Neural cell (in vitro differentiated cells): ENCODE measurements around the gene GSK3A. TPM values are rescaled to one million over a fixed set of nuclear protein-coding genes. Genes with fewer than 3 reads are reported as not detected.

ENCODE experiments used
- H2AFZ ChIP-seq: fragments of 200-600, 300-800 bp; sonication (generic), shearing (Covaris generic); 2 replicates; pipeline ENCODE4 v1.6.0; 2014; ENCODE audit warnings: low read depth, mild to moderate bottlenecking, antibody characterized with exemption, low read length, moderate library complexity
- H3F3A ChIP-seq: fragments of 200-600 bp; shearing (Covaris generic); 2 replicates; pipeline ENCODE4 v1.6.1; 2016; ENCODE audit warnings: mild to moderate bottlenecking, moderate library complexity, mixed read lengths, antibody characterized with exemption, low read length; ENCODE audit not compliant: insufficient read depth, poor library complexity, severe bottlenecking
- H3K27ac ChIP-seq: fragments of 200-600, 300-800 bp; sonication (generic), shearing (Covaris generic); 2 replicates; pipeline ENCODE4 v1.5.1; 2014; ENCODE audit warnings: mild to moderate bottlenecking, low read length, moderate library complexity
- H3K27me3 ChIP-seq: fragments of 300-800, 200-600 bp; sonication (generic), shearing (Covaris generic); 2 replicates; pipeline ENCODE4 v1.6.0; 2014; ENCODE audit warnings: mild to moderate bottlenecking, low read depth, low read length, moderate library complexity; ENCODE audit not compliant: insufficient read depth
- H3K36me3 ChIP-seq: fragments of 300-800, 200-600 bp; sonication (generic), shearing (Covaris generic); 2 replicates; pipeline ENCODE4 v1.5.1; 2014; ENCODE audit warnings: mild to moderate bottlenecking, antibody characterized with exemption, low read length, moderate library complexity; ENCODE audit not compliant: insufficient read depth
- H3K4me2 ChIP-seq: fragments of 300-800, 200-600 bp; sonication (generic), shearing (Covaris generic); 2 replicates; pipeline ENCODE4 v1.6.0; 2014; ENCODE audit warnings: mild to moderate bottlenecking, low read length
- H3K4me3 ChIP-seq: fragments of 300-800, 200-600 bp; sonication (generic), shearing (Covaris generic); 2 replicates; pipeline ENCODE4 v1.5.1; 2014; ENCODE audit warnings: mild to moderate bottlenecking, low read length, moderate library complexity
- H3K79me2 ChIP-seq: fragments of 200-600 bp; shearing (Covaris generic); replicated peaks from 2 replicates; pipeline ENCODE4 v1.6.0; 2014; ENCODE audit warnings: mild to moderate bottlenecking, low read length, moderate library complexity; ENCODE audit not compliant: insufficient read depth
- H3K9ac ChIP-seq: fragments of 300-800, 200-600 bp; sonication (generic), shearing (Covaris generic); 2 replicates; pipeline ENCODE4 v1.6.1; 2016; ENCODE audit warnings: mild to moderate bottlenecking, low read length, mixed read lengths
- H3K9me2 ChIP-seq: fragments of 200-600 bp; shearing (Covaris generic); 2 replicates; pipeline ENCODE4 v1.6.1; 2016; ENCODE audit warnings: mild to moderate bottlenecking, low read length, mixed read lengths; ENCODE audit not compliant: insufficient read depth
- H3K9me3 ChIP-seq: fragments of 200-600, 300-800 bp; sonication (generic), shearing (Covaris generic); 2 replicates; pipeline ENCODE4 v1.6.1; 2016; ENCODE audit warnings: mild to moderate bottlenecking, mixed run types, low read length, moderate library complexity, mixed read lengths
- H4K20me1 ChIP-seq: fragments of 200-600 bp; shearing (Covaris generic); 2 replicates; pipeline ENCODE4 v1.6.1; 2016; ENCODE audit warnings: mild to moderate bottlenecking, mixed run types; ENCODE audit not compliant: insufficient read depth
- EP300 ChIP-seq: fragments of 450-650 bp; conservative IDR thresholded peaks from 2 replicates; pipeline ENCODE4 v1.6.1; 2014; ENCODE audit warnings: antibody characterized with exemption, mild to moderate bottlenecking, moderate library complexity; ENCODE audit not compliant: poor library complexity, severe bottlenecking
- EZH2 ChIP-seq: fragments of 200-600, 300-800 bp; shearing (Covaris generic), sonication (generic); IDR thresholded peaks from 2 replicates; pipeline ENCODE4 v1.6.1; 2014; ENCODE audit warnings: antibody characterized with exemption, low read length, borderline replicate concordance, mild to moderate bottlenecking; ENCODE audit not compliant: insufficient read depth, poor library complexity, severe bottlenecking
- MXI1 ChIP-seq: fragments of 450-650 bp; conservative IDR thresholded peaks from 2 replicates; pipeline ENCODE4 v1.6.1; 2014; ENCODE audit warnings: antibody characterized with exemption, mild to moderate bottlenecking; ENCODE audit not compliant: poor library complexity, severe bottlenecking
- POLR2AphosphoS5 ChIP-seq: IDR thresholded peaks from 2 replicates; pipeline ENCODE4 v1.6.1; 2012
- RAD21 ChIP-seq: fragments of 450-650 bp; conservative IDR thresholded peaks from 2 replicates; pipeline ENCODE4 v1.6.1; 2014; ENCODE audit warnings: antibody characterized with exemption, mild to moderate bottlenecking, moderate library complexity
- SMC3 ChIP-seq: fragments of 450-650 bp; conservative IDR thresholded peaks from 2 replicates; pipeline ENCODE4 v1.6.1; 2014; ENCODE audit warnings: antibody characterized with exemption, mild to moderate bottlenecking, moderate library complexity; ENCODE audit not compliant: poor library complexity
- TAF1 ChIP-seq: IDR thresholded peaks from 2 replicates; pipeline ENCODE4 v1.6.1; 2012; ENCODE audit warnings: low read depth
- polyA plus RNA-seq: library from polyadenylated mRNA; depleted of rRNA; stranded (reverse); fragments of >200 nt; gene quantifications from 2 replicates; pipeline ENCODE4 v1.2.3, GENCODE V29; 2014
- TF ChIP-seq, protein P1 (sequence below): IDR thresholded peaks from 2 replicates; pipeline ENCODE4 v1.6.1; 2012; ENCODE audit warnings: borderline replicate concordance
- TF ChIP-seq, protein P2 (sequence below): fragments of 450-650 bp; IDR thresholded peaks from 2 replicates; pipeline ENCODE4 v1.5.1; 2014; ENCODE audit warnings: antibody characterized with exemption, mild to moderate bottlenecking, moderate library complexity; ENCODE audit not compliant: poor library complexity, severe bottlenecking

Gene GSK3A
- polyA plus RNA-seq, 1 donor from 2014 or later: 25.2 TPM

DNA sequence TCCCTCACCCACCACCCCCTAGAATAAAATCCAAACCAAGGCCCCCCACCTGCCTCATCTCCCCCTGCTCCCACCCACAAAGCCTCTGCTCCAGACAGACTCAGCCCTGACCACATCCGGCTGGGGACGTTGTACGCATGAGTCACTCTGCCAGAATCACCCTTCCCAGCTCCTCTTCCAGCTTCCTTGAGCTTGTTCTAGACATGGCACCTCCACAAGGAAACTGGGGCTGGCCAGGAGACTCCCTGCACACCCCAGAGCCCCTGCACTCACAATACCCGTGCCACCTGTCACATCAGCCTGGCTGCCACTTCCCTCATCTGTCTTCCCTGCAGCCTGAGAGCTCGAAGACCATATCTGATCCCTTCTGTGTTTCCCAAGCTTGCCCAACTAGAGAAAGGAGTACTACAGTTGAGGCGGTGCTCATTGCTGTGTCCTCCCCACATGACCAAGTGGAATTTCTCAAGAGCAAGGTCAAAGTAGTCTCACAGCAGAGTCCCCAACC lies 34.6 kb downstream of the GSK3A start:
- Histone ChIP-seq H4K20me1 (no peaks in the 10 kb centered on the region), H3K36me3 (no peaks in the 10 kb centered on the region), H3F3A (no peaks in the 10 kb centered on the region), H3K27ac (no peak overlapping the region), H3K9ac (no peak overlapping the region), H3K4me3 (no peak overlapping the region), H2AFZ (no peak overlapping the region), H3K79me2 (peaks cover 5% of the 10 kb centered on the region), H3K27me3 (no peaks in the 10 kb centered on the region), H3K9me3 (no peaks in the 10 kb centered on the region), H3K4me2 (no peak overlapping the region), H3K9me2 (no peaks in the 10 kb centered on the region)
- no peak for TF ChIP-seq RAD21
- no peak for TF ChIP-seq MXI1
- no peak for TF ChIP-seq EP300
- no peak for TF ChIP-seq TAF1
- no peak for TF ChIP-seq EZH2
- TF ChIP-seq, protein P1, sequence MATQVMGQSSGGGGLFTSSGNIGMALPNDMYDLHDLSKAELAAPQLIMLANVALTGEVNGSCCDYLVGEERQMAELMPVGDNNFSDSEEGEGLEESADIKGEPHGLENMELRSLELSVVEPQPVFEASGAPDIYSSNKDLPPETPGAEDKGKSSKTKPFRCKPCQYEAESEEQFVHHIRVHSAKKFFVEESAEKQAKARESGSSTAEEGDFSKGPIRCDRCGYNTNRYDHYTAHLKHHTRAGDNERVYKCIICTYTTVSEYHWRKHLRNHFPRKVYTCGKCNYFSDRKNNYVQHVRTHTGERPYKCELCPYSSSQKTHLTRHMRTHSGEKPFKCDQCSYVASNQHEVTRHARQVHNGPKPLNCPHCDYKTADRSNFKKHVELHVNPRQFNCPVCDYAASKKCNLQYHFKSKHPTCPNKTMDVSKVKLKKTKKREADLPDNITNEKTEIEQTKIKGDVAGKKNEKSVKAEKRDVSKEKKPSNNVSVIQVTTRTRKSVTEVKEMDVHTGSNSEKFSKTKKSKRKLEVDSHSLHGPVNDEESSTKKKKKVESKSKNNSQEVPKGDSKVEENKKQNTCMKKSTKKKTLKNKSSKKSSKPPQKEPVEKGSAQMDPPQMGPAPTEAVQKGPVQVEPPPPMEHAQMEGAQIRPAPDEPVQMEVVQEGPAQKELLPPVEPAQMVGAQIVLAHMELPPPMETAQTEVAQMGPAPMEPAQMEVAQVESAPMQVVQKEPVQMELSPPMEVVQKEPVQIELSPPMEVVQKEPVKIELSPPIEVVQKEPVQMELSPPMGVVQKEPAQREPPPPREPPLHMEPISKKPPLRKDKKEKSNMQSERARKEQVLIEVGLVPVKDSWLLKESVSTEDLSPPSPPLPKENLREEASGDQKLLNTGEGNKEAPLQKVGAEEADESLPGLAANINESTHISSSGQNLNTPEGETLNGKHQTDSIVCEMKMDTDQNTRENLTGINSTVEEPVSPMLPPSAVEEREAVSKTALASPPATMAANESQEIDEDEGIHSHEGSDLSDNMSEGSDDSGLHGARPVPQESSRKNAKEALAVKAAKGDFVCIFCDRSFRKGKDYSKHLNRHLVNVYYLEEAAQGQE: no peak
- TF ChIP-seq, protein P2, sequence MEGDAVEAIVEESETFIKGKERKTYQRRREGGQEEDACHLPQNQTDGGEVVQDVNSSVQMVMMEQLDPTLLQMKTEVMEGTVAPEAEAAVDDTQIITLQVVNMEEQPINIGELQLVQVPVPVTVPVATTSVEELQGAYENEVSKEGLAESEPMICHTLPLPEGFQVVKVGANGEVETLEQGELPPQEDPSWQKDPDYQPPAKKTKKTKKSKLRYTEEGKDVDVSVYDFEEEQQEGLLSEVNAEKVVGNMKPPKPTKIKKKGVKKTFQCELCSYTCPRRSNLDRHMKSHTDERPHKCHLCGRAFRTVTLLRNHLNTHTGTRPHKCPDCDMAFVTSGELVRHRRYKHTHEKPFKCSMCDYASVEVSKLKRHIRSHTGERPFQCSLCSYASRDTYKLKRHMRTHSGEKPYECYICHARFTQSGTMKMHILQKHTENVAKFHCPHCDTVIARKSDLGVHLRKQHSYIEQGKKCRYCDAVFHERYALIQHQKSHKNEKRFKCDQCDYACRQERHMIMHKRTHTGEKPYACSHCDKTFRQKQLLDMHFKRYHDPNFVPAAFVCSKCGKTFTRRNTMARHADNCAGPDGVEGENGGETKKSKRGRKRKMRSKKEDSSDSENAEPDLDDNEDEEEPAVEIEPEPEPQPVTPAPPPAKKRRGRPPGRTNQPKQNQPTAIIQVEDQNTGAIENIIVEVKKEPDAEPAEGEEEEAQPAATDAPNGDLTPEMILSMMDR: no peak
- no peak for TF ChIP-seq POLR2AphosphoS5
- TF ChIP-seq SMC3: no peak

DNA sequence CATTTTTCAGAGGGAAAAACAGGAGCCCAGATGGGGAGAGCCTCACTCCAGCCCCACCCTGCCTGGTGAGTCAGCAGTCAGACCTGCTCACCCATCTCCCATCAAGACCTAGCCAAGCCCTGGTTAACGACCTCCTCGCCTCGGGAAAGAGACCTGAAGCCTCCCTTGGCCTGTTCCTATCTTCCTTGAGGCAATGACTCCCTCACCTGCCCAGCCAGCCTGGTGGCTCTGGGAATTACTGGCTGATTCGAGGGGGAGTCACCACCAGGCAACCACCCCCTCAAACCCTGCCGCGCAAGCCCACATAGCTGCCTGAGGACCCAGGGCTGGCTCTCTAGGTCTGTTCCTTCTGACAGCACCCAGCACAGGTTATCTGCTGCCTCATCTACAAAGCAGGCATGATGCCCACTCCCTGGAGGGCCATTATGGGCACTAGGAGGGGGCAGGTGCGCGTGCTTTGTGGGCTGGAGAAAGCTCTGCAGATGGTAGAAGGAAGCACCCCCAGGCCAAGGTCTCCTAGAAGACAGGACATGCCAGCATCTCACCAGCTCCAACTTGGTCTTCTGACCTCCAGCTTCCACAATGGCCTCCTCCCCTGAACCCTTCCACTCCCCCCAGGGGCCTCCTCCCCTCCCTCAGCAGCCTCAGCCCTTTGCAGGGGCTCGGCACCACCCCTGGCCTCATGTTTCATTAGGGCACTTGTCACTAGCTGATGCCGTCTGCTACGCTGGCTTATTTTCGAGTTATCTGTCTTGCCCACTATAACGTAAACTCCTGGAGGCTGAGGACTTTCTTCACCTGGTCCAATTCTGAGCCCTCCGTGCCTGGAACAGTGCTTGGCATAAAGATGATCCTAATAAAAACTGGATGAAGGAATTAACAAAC lies 35.3 kb downstream of the GSK3A start:
- no peaks in the 10 kb centered on the region for H3K27me3 ChIP-seq
- H3K4me3 ChIP-seq: no peak overlapping the region
- H2AFZ ChIP-seq: no peak overlapping the region
- no peaks in the 10 kb centered on the region for H3F3A ChIP-seq
- H3K4me2 ChIP-seq: no peak overlapping the region
- no peaks in the 10 kb centered on the region for H3K79me2 ChIP-seq
- no peak for TF ChIP-seq TAF1
- no peak for TF ChIP-seq RAD21
- no peak for TF ChIP-seq MXI1
- TF ChIP-seq EP300: no peak
- no peak for TF ChIP-seq SMC3
- no peak for TF ChIP-seq POLR2AphosphoS5
- no peak for TF ChIP-seq EZH2
- TF ChIP-seq, protein P2: no peak
- no peaks in the 10 kb centered on the region for H3K36me3 ChIP-seq
- H3K9ac ChIP-seq: no peak overlapping the region
- no peak overlapping the region for H3K27ac ChIP-seq
- H3K9me3 ChIP-seq: no peaks in the 10 kb centered on the region
- H3K9me2 ChIP-seq: no peaks in the 10 kb centered on the region
- peaks cover under 1% of the 10 kb centered on the region for H4K20me1 ChIP-seq
